Activated CD4-positive, alpha-beta T cell treated with anti-CD3 and anti-CD28 coated beads, Interleukin-2, amount 50 U/mL, for 4 hours (primary cell): ENCODE results near the gene BBS7.

Source experiments
- DNase-seq, 2 experiments: peaks; one replicate each; pipeline ENCODE4 v3.0.0-alpha.2; 2020

Gene BBS7

GRCh38 chr4:121824171-121824527 lies 46.1 kb downstream of the BBS7 start:
- no peak for DNase-seq

DNA sequence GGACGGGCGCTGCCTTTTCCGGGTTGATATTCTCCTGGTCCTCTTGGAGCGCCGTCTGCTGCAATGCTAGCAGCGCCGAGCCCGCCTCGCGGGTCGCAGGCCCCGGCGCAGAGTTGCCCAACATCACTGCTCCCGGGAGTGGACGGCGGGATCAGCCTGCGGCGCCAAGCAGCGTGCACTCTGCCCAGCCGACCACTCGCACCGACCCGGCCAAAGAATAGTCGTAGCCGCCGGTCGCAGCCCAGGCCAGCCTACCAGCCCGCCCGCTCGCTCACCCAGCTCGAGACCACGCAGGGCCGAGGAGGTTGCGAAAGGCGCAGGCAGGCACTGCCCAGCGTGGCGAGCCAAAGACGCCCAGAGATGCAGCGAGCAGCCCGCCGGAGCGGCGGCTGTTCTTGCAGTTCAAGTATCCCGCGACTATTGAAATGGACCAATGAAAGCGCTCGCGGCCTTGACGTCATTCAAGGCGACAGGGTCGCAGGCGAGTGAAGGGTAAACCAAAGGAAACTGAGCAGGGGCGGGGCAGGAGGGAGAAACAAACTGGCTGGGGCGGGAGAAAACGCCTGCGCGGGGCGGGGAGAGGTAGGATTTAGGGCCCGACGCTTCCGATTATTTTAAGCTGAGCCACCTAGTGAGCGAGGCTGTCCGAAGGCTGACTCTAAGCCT lies 46.6 kb downstream of the BBS7 start, which contains the start of gene CCNA2:
TSS of gene CCNA2 (minus strand) at position 379 of the 666 bp plus-strand sequence. CDS start at position 124, 255 bp downstream.
- peak; percentile 95 for DNase-seq

DNA sequence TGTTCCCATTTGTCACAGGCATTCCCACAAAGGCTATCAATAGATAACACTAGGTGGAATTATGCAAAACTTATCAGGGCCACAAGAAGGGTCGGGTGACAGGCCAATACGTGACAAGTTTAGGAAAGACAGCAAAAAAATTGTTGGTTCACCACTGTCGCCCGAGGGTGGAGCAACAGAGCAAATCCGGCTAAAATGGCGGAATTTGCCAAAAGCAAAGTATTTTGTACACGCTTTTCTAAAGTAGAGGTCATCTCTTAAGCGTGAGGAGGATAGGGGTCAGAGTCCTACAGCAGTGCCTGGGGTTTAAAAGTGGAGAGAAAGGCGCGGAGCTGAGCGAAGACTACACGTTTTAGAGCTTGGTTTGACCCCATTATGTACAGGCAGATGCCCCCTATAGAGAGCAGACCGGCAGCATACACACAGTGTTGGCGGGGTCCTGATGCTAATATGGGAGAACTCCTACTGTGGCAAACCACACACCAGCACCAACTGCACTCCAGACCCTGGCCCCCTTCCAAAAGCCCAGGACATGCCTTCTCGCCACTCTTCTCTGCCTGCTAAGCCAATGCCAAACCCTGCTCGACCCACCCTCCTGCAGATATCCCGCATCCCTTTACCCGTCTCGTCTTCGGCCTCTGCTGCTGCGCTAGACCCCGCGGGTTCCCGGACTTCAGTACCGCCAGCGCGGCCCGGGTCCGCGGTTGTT lies 47.3 kb downstream of the BBS7 start:
- no peak for DNase-seq

GRCh38 chr4:121822047-121822446 lies 48.2 kb downstream of the BBS7 start:
- DNase-seq: no peak

GRCh38 chr4:121819216-121819965 lies 50.9 kb downstream of the BBS7 start:
- DNase-seq: no peak

DNA sequence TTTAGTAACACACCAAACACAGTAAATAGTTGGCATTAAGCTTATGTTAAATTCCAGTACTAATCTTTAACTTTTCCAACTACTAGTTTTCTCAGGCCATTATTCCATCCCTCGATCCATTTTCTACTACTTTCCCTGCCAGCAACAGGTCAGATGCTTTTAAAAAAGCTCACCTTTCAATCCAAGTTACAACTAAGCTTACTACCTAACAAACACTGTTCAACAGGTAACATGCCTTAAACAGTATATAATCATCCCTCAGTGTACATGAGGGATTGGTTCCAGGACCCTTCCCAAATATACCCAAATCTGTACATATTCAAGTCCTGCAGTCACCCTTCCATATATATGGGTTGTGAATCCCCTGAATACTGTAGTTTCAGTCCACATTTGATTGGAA lies 52.1 kb downstream of the BBS7 start:
- no peak for DNase-seq

DNA sequence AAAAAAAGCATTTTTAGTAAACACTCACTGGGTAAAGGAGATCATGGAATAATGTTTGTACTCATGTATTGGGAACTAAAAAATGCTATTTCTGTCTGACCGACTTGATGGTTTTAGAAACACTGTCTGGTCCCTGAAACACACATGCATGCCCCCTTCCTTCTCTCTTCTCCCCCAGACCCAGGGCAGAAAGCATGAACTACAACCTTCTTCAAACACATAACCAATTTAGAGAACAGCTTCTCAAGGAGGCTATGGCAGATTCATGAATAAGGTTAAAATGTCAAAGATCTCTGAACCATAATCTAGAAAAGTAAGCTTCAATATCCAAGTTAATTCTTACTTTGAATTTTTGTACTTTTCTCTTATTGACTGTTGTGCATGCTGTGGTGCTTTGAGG lies 52.6 kb downstream of the BBS7 start:
- no peak for DNase-seq

DNA sequence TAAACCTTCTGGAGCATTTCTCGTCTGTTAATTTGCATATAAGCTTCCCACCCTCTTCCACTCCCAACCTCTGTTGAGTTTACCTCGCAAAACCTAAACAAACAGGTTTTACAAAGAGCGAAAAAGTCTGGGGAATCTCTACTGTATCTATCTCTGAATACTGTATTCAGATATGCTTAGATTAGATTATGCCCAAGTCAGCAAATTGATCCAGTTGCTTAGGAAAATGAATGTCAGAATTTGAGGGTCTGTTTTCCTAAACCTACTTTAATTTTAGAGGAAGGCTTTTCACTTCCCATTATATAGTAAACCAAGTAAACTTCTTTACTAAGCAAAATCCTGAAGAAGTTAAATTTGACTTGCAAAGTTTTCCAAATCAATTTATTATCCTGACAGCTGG lies 53.3 kb downstream of the BBS7 start:
- DNase-seq: no peak

DNA sequence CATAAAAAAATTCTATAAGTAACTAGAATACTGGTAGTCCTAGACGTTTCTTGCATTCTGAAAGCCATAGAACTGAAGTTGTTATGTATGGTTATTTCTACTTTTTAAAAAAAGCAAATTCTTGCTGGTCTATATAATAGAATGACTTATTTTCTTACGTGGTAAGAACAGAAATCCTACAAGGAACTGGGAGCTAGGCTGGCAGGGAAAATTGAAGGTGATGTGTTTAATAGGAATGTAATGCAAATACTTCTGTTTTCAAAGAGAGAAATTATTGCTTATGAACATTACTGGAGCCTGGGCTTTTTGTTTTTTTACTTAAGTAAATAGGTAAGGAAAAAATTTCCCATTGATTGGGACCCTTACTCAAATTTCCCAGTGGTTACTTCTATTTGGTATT lies 55.5 kb downstream of the BBS7 start:
- DNase-seq: no peak

DNA sequence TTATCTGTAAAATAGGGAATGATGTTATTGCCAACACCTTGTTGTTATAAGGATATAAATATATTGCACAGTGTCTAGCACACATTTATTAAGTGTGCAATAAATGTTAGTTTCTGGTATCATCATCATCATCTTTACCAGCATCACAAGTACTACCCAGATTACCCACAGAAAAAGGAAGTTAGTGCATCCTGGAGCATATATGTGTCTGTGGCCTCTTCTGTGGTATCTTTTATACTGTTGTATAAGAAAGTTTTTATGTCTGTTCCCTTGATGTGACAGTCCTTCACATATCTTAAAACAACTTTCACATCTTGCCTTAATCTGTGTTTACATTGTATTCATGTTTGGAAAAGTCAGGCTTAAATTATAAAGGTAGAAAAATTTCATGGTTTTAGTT lies 59.2 kb downstream of the BBS7 start:
- no peak for DNase-seq

- no peak for DNase-seq
Measured at GRCh38 chr4:121806411-121806810, 63.9 kb downstream of the BBS7 start.

DNA sequence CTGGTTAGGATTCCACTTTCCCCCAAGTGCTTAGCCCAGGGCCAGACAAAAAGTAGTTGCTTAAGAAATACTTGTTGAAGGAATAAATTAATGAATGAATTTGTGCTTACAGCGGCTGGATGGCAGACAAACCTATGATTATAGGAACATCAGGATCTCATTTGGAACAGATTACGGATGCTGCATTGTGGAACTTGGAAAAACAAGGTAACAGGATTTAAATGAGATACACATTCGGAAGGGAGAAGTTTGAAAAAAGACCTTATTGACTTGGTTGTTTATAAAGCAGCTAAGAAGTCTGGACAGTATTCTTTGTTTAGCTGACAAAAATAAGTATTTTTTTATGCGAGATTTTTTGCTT lies 68.6 kb downstream of the BBS7 start:
- DNase-seq: no peak

DNA sequence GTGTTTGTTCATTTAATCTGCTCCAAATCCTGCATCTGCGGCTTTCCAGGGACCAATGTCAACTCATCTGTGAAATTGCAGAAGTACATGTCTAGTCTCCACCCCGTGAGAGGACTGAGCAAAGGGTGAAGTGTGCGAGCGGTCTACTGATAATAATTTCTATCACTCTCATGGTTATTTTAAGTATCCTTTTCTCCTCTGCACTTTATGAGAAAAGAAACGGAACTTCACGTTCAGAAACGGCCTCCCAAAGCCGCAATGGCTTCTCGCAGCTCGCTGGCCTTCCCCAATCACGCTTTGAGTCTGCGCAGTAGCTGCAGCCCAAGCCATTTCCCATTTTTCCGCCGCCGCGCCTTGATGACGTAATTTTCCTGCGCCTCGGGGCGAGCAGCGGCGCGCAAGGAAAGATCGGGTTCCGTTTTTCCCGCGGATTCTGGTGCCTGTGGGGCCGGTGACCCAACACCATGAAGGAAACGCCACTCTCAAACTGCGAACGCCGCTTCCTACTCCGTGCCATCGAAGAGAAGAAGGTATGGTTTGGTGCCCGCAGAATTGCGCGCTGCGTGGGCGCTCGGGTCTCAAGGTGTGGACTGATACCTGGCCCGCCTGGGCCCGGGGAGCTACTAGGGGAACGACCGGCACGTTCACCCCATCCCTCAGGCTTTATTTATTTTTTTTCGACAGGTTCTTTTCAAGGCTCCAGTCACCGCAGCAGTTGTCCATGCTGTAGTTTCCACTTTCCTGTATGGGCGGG lies 69.1 kb downstream of the BBS7 start, which contains the start of gene EXOSC9:
TSS of gene EXOSC9 (plus strand) at position 363 of the 754 bp plus-strand sequence. CDS start at position 465, 102 bp downstream.
- peak; percentile 92 to 94 for DNase-seq

DNA sequence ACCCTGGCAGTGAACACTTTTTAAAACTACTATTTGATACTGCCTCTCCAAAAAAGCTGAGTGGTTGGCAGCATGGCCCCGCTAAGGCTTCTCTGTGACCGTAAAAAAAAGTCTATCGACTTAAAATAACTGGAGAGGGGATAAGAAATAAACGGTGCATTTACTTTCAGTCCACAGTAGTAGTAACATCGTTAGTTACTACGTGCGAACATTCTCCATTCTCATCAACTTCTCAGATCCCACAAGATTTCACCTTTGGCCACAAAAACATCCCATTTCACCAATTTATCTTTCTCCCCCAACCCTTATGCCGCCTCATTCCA lies 69.7 kb downstream of the BBS7 start:
- DNase-seq: no peak

GRCh38 chr4:121799867-121800501 lies 70.3 kb downstream of the BBS7 start:
- no peak for DNase-seq

DNA sequence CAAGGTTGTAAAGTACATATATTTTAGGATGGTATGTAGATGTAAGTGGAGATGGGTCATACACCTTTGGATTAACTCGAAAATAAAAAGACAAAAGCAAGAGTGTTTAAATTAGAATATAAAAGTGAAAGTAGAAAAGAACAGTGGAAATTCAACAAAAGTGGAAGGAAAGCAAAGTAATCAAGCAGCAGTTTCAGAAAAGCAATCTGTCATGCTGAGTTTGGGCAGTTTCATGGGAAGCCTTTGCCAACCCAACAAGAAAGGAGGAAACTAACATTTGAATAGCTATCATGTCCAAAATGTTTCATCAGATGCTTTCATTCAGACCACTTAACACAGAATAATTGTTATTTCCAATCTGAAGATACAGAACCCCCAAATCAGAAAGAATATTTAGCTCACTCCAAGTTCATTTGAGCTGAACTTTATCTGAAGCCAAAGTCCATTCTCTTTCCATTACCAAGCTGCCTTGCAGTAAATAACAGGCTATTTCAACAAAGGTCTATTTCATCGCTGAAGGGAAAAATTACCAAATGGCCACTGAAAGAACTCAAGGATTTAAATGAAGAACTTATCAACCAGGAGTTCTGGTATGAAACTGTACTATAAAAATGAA lies 71.0 kb downstream of the BBS7 start:
- DNase-seq: no peak

- no peak for DNase-seq
Measured at GRCh38 chr4:121796283-121796682, 74.0 kb downstream of the BBS7 start.

GRCh38 chr4:121794505-121795188 lies 75.6 kb downstream of the BBS7 start:
- DNase-seq: no peak

DNA sequence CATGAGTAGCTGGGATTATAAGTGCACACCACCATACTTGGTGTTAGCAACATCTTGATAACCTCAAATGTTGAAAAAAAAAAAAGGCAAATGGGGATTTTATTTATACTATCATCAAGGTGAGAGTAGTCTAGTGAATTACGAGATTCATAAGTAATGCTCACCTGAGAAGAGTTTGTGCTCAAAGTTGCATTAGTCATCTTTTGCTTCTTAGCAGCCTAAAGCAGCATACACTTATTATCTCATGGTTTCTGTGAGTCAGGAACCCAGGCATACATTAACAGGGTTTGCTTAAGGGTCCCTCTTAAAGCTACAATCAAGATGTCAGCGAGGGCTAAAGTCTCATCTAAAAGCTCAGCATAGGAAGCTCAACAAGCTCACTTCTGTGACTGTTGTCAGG lies 77.3 kb downstream of the BBS7 start:
- no peak for DNase-seq

GRCh38 chr4:121791481-121791880 lies 78.8 kb downstream of the BBS7 start:
- no peak for DNase-seq

DNA sequence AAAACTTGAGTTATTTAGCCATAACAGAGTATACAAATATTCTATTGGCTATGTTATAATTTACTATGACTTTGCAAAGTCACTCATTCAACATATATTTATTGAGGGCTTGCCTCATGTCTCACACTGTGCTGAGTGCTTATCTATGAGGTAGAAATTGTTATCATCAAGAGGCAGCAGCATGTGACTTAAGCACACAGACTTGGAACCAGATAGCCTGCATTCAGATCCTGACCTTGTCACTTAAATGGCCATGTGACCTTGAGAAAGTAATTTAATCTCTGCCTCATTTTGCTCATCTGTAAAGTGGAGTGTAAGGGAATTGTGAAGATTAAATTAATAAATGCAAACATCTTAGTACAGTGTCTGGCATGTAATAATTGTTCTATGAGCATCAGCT lies 79.3 kb downstream of the BBS7 start:
- no peak for DNase-seq
